SK-N-MC (cell line): Measurements from ENCODE around the gene ADCY4.

ENCODE experiments used
- DNase-seq: peaks from one replicate; pipeline ENCODE4 v3.0.0-alpha.2; 2011; ENCODE audit warnings: low read depth, low spot score
- H3K27ac ChIP-seq: fragments of 200-600 bp; sonication (generic); 2 replicates; pipeline ENCODE4 v1.5.1; 2016; ENCODE audit warnings: mixed run types
- H3K36me3 ChIP-seq: fragments of 200-600 bp; sonication (generic); 2 replicates; pipeline ENCODE4 v1.6.1; 2017; ENCODE audit warnings: antibody characterized with exemption, low read length, mixed read lengths; ENCODE audit not compliant: insufficient read depth
- H3K4me3 ChIP-seq: fragments of 200-600 bp; sonication (generic); 2 replicates; pipeline ENCODE4 v1.5.1; 2016
- H3K9ac ChIP-seq: fragments of 200-600 bp; sonication (generic); 2 replicates; pipeline ENCODE4 v1.8.0; 2017; ENCODE audit warnings: mixed run types, mixed read lengths; ENCODE audit not compliant: insufficient read length
- H3K9me3 ChIP-seq: fragments of 200-600 bp; sonication (generic); 2 replicates; pipeline ENCODE4 v1.6.1; 2017; ENCODE audit warnings: low read depth, mild to moderate bottlenecking, antibody characterized with exemption, low read length, moderate library complexity, mixed read lengths
- EZH2 ChIP-seq: fragments of 200-600 bp; sonication (generic); IDR thresholded peaks from one replicate; pipeline ENCODE4 v1.6.1; 2017; ENCODE audit warnings: antibody characterized with exemption
- FOXP2 ChIP-seq: optimal IDR thresholded peaks from 2 replicates; pipeline ENCODE3; 2011; ENCODE audit warnings: mild to moderate bottlenecking, moderate library complexity; ENCODE audit not compliant: insufficient read depth; ENCODE audit errors: extremely low read length, control extremely low read depth
- POLR2AphosphoS5 ChIP-seq: IDR thresholded peaks from 2 replicates; pipeline ENCODE4 v1.6.1; 2012; ENCODE audit warnings: mild to moderate bottlenecking, low read depth, low read length, borderline replicate concordance

ADCY4 gene

GRCh38 chr14:24271834-24272263, 63.0 kb downstream of the ADCY4 start:
- Histone ChIP-seq H3K27ac (no peak overlapping the region), H3K36me3 (no peaks in the 10 kb centered on the region), H3K9me3 (no peaks in the 10 kb centered on the region), H3K9ac (peak overlapping the region; percentile 98), H3K4me3 (peak overlapping the region; percentile 91)
- TF ChIP-seq EZH2 = no peak
- no peak for TF ChIP-seq POLR2AphosphoS5
- TF ChIP-seq FOXP2 = no peak
- DNase-seq = no peak

GRCh38 chr14:24271134-24271833, 63.6 kb downstream of the ADCY4 start, which contains the start of gene RABGGTA:
RABGGTA (minus strand) TSS chr14:24271597; CDS start chr14:24271115, 482 bp downstream.
- peak; percentile 18 for DNase-seq
- H3K36me3 ChIP-seq = no peaks in the 10 kb centered on the region
- H3K9me3 ChIP-seq = no peaks in the 10 kb centered on the region
- H3K4me3 ChIP-seq = peak within 1 kb of the TSS; percentile 91
- H3K27ac ChIP-seq = peak within 1 kb of the TSS; percentile 94
- TF ChIP-seq POLR2AphosphoS5 (peak; percentile 80), FOXP2 (peak; percentile 79), EZH2 (no peak)
- peak within 1 kb of the TSS; percentile 98 for H3K9ac ChIP-seq

- TF ChIP-seq FOXP2 = no peak
- Histone ChIP-seq H3K9me3 (no peaks in the 10 kb centered on the region), H3K4me3 (peak overlapping the region; percentile 91), H3K27ac (peak overlapping the region; percentile 94), H3K36me3 (no peaks in the 10 kb centered on the region), H3K9ac (peak overlapping the region; percentile 98)
- no peak for DNase-seq
Measured at GRCh38 chr14:24270537-24271133, 64.2 kb downstream of the ADCY4 start.

GRCh38 chr14:24269910-24270536, 64.8 kb downstream of the ADCY4 start:
- DNase-seq = no peak
- H3K9ac ChIP-seq = no peak overlapping the region
- no peak overlapping the region for H3K4me3 ChIP-seq
- H3K36me3 ChIP-seq = no peaks in the 10 kb centered on the region
- no peak overlapping the region for H3K27ac ChIP-seq
- no peaks in the 10 kb centered on the region for H3K9me3 ChIP-seq
- TF ChIP-seq FOXP2 (no peak), POLR2AphosphoS5 (no peak), EZH2 (no peak)

- H3K4me3 ChIP-seq = no peak overlapping the region
- no peaks in the 10 kb centered on the region for H3K36me3 ChIP-seq
- H3K27ac ChIP-seq = no peak overlapping the region
- no peaks in the 10 kb centered on the region for H3K9me3 ChIP-seq
- DNase-seq = no peak
- TF ChIP-seq FOXP2 = no peak
- no peak for TF ChIP-seq POLR2AphosphoS5
- no peak for TF ChIP-seq EZH2
- no peak overlapping the region for H3K9ac ChIP-seq
Measured at GRCh38 chr14:24269368-24269767, 65.5 kb downstream of the ADCY4 start.
